ENCODE data around the gene FOXO6.

Gene FOXO6

DNA sequence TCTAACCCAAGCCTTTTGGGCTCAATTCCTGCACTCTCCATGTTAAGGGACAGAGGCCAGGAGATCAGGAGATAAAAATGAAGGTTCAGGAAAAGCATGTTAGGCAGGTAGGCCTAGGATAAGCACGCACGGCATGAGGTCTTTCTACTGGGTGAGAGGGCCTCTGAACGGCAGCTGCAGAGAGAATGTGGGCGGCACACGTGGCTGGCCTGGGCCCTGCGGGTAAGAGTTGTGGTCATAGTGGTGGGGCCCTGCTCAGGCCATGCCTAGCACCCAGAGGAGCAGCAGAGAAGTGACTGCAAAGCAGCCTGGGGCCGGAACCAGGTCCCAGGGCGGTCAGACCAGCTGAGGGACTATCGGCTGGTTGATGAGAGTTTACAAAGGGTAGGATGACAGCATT is 7.5 kb upstream of the FOXO6 start:
- DNase-seq, result no peak

DNA sequence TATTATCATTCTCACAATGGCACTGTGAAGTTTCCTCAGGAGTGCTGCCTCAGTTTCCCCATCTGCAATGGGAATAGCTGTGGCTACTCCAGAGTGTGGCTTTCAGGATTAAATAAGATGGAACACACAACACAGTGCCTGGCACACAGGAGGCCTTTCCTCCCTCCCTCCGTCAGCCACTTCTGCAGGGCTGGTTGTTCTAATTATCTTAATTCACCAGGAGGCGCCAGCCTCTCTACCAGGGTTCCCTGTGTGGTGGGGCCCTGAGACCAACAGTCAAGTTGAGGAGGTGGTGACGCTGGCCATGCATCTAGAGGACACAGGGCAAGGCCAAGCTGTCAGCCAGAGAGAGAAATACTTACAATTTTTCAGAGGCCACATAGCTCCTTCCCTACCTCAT is 6.3 kb upstream of the FOXO6 start:
- no peak for DNase-seq

DNA sequence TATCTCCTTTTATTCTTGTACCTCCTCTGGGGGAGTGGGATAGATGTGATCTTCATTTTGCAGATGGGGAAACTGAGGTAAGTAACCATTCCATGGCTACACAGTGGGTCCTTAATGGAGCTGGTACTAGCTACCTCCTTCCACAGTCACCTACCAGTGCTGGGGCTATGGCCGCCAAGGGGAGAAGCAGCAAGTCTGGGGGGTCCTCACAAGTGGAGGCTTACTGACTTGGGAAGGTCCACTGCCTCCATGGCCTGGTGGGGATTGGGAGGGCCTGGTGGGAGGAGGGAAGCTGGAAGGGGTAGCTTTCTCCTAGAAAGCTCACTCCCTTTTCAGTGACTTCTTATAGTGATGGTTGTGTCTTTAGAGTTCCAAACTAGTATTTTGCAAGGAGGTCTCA is 5.9 kb upstream of the FOXO6 start:
- DNase-seq, result no peak

DNA sequence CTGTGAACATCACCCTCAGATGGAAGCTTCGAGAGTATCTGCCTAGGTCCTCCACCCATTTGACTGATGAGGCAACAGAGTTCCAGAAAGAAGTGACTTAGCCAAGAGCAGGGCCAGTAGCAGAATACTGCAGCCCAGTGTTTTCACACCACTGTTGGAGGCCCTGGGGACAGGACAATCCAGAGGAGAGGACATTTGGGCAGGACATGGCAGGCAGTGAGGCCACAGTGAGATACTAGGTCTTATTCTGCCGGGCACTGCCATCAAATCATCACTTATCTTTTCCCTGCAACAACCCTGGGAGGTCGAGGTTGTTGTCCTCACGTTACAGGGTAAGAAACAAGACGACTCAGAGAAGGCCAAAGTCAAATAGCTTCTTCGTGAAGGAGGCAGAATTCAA is 5.5 kb upstream of the FOXO6 start:
- DNase-seq, result no peak

DNA sequence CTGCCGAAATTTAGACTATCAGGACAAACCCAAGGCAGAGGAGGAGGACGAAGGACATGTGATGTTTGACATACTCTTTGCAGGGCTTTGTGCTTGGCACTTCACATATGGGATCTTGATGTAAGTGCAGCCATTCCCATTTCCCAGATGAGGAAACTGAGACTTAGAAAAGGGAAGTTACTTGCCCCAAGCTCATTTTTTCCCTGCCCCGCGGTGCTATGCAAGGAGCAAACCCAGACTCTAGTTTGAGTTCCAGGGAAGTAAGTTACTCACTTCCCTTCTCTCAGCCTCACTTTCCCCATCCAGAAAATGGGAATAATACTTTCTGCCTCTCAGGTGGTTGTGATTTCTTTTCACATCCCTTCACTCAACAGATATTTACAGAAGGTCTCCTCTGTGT is 4.5 kb upstream of the FOXO6 start:
- DNase-seq, result no peak

DNA sequence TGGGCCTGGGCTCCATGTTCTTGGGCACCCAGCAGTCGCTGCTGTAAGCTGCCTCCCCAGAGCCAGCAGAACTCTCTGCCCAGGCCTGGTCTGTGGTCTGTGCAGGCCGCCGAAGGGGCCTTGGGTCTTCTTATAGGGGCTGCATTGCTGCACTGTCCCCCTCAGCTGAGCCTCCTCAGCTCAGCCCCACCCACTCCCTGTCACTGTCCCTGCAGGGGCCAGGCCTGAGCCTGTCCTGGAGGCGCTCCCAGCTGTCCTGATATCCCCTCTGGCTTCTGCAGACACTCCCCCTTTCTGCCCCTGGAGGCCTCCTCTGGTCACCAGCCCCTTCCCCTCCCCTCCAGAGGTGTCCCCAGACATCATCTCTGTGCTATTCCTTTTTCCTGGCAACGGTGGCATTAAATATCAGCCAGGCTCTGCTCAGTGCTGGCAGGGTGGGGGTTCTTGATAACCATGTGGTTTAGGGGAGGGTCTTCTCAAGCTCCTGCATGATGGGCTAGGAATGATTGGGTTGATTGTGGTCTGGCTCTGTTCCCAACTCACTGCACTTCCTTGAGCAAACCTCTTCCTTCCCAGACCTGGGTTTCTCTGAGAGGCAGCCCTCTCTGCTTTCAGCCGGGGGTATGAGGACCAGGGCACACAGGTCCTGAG is 3.7 kb upstream of the FOXO6 start:
- DNase-seq, result no peak

DNA sequence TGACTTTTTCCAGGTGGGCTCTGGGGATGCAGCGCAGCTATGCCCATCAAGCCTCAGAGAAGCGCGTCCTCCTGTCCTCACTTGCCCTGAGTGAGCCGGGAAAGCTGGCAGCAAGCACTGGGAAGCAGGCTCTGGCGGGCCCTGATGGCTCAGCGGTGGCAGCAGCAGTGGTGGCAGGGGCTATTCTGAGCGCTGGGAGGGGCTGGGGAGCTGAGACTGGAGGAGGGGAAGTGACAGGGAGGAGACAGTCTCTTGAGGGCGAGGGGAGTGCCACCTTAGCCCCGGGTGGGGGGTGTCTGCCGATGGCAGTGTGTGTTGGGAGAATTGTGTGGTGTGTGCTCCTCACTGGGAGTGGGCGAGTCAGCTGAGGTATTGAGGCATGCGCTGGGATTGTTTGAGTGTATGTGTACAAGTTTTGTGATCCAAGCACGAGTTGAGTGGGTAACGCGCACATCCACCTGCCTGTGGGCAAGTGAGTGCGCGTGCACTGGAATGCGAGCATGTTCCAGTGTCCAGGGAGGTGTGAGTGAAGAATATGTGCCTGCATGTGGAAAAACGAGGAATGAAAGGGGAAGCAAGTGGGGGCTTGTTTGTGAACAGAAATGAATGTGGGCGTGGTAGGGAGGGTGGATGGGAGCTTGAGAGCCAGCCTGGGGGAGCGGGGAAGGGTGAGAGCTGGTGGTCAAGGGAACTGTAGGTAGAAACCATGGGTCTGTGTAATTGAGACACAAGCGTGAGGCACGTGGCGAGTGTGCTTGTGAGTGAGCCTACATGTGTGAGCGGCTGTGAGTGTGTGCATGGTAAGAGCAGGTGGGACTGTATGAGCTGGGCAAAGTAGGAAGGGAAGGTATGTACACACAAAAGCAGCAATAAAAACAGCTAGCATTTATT is 2.9 kb upstream of the FOXO6 start:
- DNase-seq, result no peak

DNA sequence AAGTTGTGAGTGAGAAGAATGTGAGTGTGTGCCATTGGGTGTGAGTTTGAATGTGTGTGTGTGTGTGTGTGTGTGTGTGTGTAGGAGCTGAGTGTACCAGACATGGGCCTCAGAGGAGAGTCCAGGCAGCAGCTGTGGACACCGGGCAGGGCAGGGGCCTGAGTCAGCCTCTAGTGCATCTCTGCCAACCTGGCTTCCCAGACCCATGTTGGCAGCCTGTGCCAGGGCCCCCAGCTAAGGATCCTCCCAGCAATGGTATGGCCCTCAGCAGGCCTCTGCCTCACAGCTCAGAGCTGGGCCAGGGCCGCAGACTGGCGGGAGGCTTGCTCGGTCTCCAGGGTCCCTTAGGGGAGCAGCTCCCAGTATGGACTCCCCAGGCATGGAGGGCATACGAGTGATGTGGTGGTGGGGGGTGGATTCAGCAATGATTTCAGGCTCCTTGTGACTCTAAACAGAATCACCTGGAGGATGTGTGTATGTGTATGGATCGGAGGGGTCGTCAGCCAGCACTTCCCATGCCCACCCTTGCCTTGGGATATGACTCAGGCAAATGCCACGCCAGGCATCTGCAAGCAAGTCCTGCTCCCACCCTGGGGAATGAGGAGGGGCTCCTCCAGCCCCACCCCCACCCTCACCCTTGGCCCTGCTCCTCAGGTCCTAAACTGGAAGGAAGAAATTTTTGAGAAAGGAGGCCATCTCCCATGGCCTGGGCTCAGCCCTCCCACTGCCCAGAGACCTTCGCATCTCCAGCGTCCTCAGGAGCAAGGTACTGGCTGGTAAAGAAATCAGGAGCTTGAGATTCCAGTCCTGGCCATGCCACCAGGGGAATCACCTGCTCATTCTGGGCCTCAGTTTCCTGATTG is 1.8 kb upstream of the FOXO6 start:
- no peak for DNase-seq

DNA sequence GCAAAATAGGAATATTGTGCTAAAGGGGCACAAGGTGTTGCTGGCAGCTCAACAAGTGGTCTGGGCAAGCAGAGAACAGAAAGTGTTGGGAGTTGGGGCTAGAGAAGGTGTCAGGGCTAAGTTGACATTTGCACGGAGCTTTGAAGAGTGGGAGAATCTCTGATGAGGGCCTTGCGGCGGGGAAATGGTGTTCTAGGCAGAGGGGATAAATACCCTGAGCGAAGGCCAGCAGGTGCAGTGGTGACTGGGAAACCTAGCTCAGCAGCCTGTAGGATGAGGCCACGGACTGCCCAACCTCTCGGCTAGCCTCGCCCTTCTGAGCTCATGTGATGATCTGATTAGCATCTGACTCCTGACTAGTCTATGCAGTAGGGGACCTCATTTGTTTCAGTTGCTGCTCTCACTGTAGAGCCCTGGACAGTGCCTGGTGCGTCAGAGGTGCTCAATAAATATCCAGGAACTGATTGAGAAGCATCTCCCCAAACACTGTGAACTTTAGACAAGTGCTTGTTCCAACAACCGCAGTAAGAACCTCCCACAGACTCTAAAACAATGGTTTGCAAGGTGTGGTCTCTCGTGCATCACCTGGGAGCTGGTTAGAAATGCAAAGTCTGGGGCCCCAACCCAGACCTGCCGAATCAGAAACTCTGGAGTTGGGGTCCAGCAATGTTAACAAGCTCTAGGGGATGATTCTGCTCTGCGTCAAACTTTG is 1.0 kb upstream of the FOXO6 start:
- no peak for DNase-seq

DNA sequence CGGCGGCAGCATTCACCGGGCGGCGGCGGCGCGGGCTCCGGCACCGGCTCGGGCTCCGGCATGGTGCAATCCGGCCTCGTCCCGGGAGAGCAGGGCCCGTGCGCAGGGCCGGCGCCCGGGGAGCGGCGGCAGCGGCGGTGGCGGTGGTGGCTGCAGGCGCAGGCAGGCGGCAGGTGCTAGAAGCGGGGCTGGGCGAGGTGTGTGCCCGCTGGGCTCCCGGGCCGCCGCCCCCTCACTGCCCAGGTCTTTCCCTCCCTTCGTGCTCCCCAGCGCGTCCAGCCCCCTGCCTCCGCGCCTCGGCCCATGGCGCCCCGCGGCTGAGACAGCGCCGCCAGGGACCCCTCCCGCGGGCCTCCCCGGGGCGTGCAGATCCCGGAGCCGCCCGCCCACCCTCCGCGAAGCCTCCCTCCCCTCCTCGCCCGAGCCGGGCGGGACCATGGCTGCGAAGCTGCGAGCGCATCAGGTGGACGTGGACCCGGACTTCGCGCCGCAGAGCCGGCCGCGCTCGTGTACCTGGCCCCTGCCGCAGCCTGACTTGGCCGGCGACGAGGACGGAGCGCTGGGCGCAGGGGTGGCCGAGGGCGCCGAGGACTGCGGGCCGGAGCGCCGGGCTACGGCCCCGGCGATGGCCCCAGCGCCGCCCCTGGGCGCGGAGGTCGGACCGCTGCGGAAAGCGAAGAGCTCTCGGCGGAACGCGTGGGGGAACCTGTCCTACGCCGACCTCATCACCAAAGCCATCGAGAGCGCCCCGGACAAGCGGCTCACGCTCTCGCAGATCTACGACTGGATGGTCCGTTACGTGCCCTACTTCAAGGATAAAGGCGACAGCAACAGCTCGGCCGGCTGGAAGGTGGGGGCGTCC is 492 bp downstream of the FOXO6 start:
- no peak for DNase-seq

DNA sequence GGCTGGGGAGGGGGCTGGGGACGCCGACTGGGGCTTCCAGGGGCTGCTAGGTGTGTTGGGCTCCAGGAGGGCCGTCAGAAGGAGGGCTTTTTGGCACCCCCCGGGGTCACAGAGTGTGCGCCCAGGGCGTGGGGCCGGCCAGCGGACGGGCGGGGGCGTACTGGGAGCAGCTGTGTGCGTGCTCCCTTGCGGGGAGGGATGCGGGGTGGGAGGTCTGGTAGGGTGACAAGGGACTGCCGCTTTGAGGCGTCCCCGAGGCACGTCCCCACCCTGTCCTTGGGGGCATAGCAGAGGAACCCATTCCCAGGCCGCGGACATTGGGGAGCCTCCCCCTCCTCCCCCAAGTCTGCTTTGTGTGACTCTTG is 1.1 kb downstream of the FOXO6 start:
- DNase-seq, result no peak

DNA sequence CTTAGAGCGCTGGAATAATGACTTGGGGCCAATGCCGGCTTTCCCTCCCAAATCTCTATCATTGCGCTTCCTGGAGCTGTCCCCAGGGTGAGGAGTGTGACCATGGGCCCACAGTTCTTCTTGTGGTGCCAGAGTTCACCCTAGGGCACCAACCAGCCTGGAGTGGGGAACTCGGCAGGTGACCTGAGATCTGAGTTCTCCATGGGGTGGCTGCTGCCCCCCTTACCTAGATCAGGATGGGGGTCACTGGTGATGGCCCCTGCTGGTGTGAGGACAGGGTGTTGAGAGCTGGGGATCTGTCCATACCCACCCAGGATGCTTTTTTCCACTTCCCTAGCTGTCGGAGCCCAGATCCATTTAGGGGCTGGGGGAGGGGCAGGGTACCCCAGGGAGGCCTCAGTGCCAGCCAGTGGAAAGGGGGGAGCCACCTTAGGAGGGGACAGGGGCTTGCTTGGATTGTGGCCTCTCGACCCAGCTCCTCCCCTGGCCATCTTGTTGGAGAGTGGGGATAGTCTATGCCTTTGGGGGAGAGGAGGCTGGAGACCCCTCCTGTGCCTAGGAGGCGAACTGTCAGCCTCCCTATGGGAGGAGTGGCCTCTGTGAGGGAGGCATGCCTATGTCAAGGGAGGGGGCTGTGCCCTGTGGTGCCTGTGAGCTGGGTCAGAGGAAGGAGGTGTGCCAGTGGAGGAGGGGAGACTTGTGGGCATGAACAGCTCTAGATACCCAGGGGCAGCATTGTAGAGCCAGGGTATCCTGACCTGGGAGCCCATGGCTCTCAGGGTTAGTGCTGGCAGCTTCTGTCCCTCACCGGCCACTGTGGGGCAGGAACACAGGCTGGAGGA is 1.7 kb downstream of the FOXO6 start:
- no peak for DNase-seq

DNA sequence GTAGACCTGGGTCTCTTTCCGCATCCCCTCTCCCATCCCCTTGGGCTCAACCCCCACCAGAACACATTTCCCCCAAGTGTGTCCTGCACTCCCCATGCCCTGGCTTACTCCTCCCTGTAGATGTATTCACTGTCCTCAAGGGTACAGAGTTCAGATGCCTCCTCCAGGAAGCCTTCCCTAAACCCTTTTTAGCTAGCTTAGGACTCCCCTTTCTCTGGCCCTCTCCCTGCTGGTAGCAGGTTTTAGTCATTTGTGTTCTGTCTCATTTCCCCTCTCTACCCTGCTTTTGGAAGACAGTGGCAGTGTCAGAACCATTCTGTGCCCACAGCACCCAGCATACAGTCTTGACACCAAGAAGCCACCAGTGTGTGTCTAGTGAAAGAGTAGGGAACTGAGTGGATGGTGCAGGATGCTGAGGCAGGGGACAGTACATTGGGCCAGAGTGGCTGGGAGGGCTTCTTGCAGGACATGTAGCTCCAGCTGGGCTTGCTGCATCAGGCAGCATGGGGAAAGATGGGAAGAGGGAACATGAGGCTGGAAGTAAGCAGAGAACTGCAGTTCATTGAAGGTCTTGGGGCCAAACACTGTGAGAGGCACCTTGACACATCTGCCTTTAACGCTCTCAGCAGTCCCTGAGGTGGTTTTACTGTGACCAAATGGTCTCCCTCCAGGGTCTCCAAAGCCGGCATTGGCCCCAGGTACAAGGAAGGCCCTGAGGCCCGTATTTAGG is 2.5 kb downstream of the FOXO6 start:
- no peak for DNase-seq

DNA sequence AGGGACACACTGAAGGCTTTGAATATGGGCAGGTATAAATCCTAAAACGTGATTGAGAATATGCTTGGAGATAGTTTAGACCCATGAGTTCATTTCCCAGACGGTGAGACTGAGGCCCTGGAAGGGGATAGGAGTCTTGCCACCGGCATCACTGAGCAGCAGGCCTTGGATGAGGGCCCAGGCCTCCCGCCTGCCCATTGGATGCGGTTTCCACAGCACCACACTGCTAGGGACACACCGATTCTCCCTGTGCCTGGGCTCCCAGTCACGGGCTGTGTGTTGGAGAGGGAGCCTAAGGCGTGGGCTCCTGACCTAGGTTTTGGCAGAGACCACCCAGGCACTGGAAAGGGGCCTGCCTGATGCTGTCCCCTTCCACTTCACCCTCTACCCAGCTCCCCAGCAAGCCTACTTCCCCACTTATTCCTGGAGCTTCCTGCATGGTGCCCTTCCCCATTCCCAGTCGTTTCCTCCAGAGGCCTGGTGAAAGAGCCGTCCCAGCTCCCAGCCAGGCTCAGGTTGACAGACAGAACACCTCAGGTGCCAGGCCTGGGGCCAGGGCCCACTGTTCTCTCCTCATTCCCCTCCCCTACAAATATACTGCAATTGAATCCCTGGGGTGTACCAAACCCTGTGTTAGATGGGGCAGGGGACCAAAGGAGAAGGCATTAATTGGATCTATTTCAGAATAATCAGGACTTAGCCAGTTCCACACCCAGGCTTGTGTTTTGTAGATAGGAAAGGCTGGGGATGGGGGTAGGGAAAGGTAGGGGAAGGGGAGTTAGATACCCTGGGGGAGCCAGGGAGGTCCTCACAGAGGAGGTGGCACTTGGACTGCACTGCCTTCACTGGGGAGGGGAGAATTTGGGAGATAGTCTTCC is 3.4 kb downstream of the FOXO6 start:
- no peak for DNase-seq

DNA sequence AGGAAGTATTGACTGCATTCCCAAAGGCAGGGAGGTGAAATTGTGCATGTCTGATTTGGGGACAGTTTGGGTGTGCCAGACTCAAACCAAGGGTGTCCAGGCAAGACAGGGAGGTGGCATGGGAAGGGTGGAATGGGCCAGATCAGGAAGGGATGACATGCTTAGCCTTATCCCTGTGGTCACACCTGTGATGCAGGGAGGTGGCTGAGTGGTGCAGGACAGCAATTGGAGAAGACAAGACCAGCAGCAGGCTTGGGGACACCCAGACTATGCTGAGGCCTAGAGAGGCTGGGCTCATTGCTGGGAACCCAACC is 4.0 kb downstream of the FOXO6 start:
- no peak for DNase-seq

DNA sequence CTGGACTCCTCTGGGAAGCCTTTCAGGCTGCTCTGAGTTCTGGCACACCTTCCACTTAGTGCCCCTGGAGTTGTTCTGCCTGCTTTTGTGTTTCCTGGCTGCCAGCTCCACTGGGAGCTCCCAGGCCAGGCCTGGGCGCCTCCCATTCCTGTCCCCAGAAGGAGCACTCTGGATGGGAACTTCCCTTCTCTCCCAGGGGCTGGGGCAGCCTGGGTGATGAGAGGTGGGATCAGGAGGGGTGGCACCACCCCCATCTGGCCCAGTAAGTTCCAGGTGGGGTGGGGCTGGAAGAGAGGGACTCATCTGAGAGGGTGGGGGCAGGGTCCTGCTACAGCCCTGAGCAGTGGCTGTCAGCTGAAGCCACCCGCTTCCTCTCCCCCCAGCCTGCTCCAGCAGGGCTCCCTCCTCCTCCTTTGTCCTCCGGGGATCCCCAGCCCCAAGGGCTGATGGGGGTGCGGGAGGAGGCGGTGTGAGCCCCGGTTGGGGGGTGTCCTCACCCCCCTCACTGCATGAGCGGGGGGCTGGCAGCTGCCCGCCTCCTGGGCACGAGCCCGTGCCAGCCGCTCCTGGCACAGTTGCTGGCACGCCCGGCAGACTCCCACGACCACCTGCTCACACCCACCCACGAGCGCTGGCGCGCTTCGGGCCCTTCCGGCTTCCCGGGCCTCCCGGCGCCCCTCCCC is 4.7 kb downstream of the FOXO6 start:
- peak; percentile 55 for DNase-seq

DNA sequence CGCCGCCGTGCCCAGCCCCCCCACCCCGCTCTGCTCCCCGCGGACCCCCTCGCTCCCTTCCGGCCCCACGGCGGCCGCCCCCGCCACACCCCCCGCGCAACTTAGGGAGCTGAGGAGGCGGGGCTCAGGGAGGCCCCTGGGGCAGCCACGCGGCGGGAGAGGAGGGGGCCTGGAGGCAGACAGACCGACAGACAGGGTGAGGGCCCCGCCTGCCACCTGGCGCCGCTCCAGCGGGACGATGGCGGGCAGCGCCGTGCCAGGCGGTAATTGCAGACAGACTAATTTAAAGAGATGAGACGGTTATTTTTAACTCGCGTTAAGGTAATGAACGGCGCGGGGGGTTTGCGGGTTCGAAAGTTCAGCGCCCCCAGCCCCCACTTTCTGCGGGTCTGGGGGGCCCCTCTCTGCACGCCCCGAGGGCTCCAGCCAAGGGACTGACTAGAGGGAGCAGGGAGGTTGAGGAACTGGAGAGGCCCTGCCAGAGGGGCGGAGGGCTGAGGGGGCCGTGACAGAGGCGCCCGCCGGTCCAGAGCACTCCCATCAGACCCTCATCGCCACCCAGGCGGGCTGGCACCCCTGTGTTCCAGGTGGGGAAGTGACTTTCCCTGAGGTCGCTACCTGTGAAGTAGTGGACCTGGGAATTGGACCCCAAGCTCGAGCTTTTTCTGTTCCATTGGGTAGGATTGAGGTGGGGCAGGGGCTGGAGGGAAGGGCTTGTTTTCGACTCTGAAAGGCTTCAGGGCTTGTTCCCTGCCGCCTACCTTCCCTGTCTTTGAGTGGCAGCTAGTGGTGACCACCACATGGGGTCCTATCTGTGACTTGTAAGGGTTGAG is 5.4 kb downstream of the FOXO6 start:
- DNase-seq, result peak; percentile 52

DNA sequence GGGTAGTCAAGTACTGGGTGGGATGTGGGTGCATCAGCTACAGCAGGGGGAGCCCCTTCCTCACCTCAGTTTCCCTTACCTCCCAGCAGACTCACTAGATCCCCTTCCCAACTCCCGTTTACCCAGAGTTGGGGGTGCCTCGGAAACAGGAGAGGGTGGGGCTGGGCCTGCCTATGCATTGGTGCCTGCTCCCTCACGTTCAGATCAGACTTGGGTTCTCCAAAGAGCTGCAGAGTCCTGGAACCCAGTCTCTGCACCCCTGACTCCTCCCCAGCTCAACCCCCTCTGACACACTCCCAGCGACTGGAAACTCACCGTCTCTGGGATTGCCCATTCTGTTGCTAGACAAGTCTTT is 6.0 kb downstream of the FOXO6 start:
- DNase-seq, result no peak
